Body of pancreas (tissue), 4 donors: ENCODE results near the gene SYTL1.

Experiments
- CTCF ChIP-seq, 7 experiments: fragments of 450-650 bp in 4 of 7; fragments of 200-600 bp in 3 of 7; sonication (generic) in 3 of 7; IDR thresholded peaks; one replicate each; pipeline ENCODE4 v1.5.1; 2016 to 2019; ENCODE audit warnings: antibody characterized with exemption in 7 of 7
- POLR2A ChIP-seq, 3 donors: fragments of 450-650 bp; IDR thresholded peaks; one replicate each; pipeline ENCODE4 v1.6.1; 2016; ENCODE audit warnings: antibody characterized with exemption in 3 of 3, mild to moderate bottlenecking in 2 of 3

- TF ChIP-seq CTCF (IDR thresholded peaks at IDR 0.05), result no peak
- TF ChIP-seq POLR2A (IDR thresholded peaks at IDR 0.05), result no peak
Observed at GRCh38 chr1:27342391-27342777, 562 bp downstream of the SYTL1 start.
